HG03342 (cell line): Measurements from ENCODE around the gene PDIA5.

ENCODE experiments used
- ATAC-seq: cut with Tn5 transposase; IDR thresholded peaks from one replicate; pipeline ENCODE4 v1.9.1; 2021; ENCODE audit warnings: mild to moderate bottlenecking, moderate library complexity; ENCODE audit not compliant: unreplicated experiment

The PDIA5 gene

GRCh38 chr3:123070510-123070909 is 3.7 kb downstream of the PDIA5 start:
- ATAC-seq = no peak

GRCh38 chr3:123071146-123071545 is 4.3 kb downstream of the PDIA5 start:
- ATAC-seq = no peak

GRCh38 chr3:123071581-123071980 is 4.8 kb downstream of the PDIA5 start:
- ATAC-seq = no peak

DNA sequence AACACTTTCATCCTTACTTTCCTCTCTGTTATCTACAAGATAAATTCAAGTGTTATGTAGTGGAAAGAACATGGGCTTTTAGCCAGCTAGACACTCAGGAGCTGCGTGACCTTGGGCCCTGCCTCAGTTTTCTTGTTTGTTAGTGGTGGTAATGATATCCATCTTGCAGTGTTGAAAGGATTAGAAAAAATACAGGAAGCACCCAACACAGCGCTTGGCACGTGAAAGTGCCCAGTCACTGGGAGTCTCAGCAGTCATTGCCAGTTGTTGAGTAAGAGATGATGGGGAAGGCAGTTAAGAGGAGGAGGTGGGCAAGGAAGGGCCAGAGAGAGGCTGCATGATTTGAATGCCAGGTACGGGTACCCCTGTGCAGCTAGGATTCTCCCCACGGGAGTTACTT is 5.3 kb downstream of the PDIA5 start:
- no peak for ATAC-seq

GRCh38 chr3:123072564-123072963 is 5.7 kb downstream of the PDIA5 start:
- ATAC-seq = no peak

DNA sequence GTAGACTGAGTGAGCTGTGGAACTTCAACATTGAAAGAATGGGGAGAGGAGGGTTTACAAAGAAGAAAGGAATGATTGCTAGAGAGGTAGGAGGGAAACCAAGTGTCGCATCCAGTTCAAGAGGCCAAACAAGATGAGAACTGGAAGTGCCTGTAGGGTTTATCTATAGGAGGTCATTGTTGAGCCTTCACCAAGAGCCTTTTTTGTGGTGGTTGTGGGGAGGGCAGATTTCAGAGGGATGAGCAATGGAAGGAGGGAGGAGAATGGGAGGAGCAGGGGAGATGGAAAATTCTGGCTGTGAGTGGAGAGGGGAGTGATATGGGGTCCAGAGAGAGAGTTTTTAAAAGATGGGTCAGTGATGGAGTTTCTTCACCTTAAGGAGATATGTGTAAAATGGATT is 8.5 kb downstream of the PDIA5 start:
- no peak for ATAC-seq

GRCh38 chr3:123076112-123076495 is 9.3 kb downstream of the PDIA5 start:
- ATAC-seq = no peak

GRCh38 chr3:123076496-123077418 is 9.9 kb downstream of the PDIA5 start:
- ATAC-seq = no peak

DNA sequence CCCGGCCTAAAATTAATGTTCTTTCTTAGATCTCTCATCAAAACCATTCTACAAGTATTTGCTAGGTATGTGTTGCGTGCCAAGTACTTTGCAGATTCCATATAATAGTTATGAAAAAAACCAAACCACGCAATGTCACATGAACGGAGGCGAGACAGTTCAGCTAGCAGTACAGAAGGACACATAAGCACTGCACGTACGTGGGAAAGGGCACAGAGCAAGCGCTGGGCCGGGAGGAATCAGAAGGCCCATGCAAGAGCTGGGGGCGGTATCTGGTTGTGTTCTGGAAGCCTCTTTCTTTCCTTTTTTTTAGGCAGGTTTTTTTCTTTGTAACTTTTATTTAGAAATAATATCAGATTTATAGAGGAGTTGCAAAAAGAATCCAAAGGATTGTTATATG is 11.3 kb downstream of the PDIA5 start:
- no peak for ATAC-seq

DNA sequence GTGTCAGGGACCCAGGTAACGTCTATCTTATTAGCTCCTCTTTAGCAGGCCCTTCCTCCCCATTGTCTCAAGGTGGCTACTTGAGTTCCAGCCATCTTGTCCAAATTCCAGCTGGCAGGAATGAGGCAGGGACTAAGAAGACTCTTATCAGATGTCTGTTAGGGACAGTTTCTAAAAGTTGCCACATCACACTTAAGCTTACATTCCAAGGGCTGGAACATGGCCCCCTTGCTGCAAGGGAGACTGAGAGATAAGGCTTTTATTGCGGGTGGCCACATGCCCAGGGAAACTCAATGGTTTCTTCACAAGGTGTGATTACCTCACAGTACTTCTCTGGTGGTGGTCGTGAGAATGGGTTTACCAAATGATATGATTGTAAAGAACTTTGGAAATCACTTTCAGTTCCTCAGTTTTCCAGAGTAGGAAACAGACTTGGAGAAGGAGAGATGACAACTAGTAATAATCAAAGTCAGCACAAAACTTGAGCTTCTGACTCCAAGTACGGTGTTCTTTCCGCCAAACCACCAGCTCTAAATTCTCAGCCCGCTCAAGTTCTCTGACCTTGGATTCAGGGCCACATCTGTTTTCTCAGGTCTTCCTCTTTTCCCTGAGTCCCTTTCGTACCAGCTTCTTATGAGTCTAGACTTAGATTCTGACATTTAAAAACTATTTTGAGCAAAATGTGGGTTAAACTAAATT is 14.2 kb downstream of the PDIA5 start:
- ATAC-seq = no peak

GRCh38 chr3:123081718-123082369 is 15.0 kb downstream of the PDIA5 start:
- ATAC-seq = peak; percentile 7

DNA sequence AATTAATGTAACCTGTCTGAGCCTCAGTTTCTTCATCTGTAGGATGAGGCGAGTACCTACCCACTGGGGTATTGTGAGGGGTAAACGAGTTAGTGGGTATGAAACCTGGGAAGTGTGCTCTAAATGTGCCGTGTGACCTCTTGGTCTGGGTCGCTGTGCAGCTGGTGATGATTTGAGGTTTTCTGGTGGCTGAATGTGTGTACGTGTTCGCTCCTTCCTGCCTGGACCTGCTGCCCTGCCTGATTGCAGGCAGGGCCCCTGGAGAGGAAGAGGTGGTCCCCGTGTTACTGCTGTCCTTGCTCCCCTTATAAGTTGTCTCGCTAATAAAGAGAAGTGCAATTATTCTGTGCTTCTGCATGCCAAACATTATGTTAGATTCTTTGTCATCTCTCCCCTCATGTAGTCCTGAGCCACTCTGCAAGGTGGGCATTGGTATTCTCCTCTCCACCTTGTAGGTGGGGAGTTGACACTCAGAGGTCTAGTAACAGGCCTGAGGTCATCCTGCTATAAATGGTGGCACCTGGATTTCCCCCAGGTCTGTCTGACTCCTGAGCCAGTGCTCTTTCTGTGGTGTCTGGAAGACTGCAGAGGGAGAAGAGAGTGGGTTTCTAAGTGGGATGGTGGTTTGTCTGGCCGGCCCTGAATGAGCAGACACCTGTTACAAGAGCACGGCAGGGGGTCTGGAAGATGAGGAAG is 15.7 kb downstream of the PDIA5 start:
- peak; percentile 50 for ATAC-seq

GRCh38 chr3:123083383-123084124 is 16.7 kb downstream of the PDIA5 start:
- ATAC-seq = no peak

DNA sequence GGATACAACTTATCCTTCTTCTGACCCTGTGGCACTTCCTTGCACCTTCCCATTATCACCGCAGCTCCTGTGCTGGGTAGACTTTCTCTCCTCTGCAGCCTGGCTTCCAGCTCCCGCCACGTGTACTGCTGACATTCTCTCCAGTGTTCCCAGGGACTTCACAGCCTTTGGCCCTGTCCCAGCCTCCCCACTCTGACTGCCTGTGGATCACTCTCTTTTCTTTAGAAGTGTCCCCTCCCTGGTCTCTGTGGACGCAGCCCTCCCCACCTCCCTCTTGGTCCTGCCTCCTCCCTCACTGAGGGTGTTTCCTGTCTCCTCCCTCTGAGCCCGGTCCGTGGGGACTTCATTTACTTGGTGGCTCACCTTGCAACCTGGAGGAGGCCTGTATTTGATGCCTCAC is 17.4 kb downstream of the PDIA5 start:
- no peak for ATAC-seq

- no peak for ATAC-seq
Observed at GRCh38 chr3:123084738-123085237, 18.0 kb downstream of the PDIA5 start.

- no peak for ATAC-seq
Observed at GRCh38 chr3:123085293-123085931, 18.6 kb downstream of the PDIA5 start.

- ATAC-seq = no peak
Observed at GRCh38 chr3:123085932-123086627, 19.3 kb downstream of the PDIA5 start.

DNA sequence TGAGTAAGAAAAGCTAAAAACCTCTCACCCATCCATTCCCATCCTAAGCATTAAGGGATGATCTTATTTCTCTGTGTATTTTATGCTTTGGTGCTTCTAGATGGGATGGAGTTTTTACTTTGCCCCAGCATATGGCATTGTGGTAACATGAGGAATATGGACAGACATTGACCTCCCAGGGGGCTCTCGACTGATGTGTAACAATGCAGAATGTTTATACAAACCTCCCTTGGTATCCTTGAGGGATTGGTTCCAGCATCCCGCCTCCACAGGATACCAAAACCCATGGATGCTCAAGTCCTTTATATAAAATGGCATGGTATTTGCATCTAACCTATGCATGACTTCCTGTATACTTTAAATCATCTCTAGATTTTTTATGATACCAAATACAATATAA is 21.6 kb downstream of the PDIA5 start:
- ATAC-seq = no peak
